NCI-H2081 (cell line): ENCODE results near the gene HCN1.
"Not testable (repeated sequence)": the region's sequence is repeated elsewhere in the genome, so short reads cannot be mapped to it uniquely, and the experiment has no call there.

Experiments used
- DNase-seq, 2 experiments: peaks; one replicate each; lab custom pipeline; 2025; lab: John Stamatoyannopoulos, UW

HCN1 gene

DNA sequence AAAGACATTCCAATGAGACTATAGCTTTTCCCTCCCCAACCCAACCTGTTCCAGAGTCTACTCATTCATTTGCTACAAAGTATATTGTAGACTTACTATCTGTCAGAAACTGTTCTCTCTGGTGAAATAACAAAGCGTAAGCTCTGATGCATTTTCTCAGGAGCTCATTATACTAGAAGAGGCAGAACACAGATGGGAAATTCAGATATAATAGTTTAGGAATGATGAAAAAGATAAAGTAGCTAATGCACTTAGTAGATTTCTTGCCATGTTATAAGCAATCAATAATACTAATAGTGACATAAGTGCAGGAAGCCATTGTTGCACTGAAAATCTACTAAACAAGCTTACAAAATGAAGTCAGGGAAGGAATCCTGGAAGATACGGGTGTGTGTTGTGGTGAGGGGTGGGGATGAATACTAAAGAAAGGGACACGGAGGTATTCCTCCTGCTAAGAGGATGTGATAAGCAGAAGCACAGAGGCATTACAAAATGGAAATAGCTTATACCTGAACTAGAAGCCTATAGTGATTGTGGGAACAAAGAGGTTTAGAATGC lies 78.2 kb downstream of the HCN1 start:
- DNase-seq: no peak

DNA sequence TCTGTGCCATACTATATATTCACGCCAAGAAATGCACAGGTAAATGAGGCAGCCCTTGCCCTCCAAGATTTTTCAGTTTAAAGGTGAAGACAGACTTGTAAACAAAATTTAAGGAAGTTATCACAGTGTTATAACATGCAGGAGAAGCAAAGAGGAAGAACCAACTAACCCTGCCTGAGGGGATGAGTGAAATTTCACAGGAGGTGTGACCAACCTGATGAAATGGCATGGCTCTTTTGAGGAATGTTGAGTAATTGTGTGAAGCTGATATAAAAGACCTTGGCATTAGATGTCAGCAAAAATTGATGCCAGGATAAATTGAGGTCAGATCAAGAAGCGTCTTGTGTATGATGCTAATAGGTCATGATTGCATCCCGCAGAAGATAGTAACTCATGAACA lies 86.5 kb downstream of the HCN1 start:
- DNase-seq: no peak

DNA sequence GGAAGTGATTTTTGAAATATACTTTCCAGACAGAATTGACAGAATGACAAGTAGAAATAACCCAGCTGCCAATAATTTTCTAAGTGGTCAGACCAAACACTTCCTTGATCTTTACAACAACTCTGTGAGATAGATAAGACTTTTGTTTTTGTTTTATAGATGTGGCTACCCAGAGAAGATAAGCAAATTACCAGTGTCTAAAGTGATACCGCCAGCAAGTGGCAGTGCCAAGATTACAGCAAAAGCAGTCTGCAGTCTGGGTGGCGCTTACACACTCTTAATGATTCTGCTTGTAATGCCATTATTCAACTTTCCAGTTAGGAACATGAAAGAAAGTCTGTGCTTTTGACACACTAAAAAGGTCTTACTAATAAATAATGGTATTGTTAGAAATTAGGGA lies 92.1 kb downstream of the HCN1 start:
- no peak for DNase-seq

DNA sequence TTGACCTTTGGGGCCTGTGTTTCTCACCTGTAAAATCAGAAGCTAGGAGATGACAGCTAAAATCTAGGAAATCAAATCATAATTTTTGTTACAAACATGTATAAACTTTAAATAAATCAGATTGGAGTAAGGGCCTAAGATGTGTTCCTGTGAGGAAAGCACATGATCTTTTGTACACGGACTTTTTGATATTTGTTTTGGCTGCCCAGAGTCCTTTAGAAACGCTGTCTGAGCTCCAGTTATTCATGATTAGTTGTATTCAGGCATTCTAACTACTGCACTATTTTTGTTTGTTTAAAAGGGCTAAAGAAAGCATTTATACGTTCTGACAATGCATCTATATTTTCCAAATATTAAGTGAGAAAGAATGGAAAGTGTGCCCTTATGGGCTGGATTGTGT lies 94.8 kb downstream of the HCN1 start:
- no peak for DNase-seq

DNA sequence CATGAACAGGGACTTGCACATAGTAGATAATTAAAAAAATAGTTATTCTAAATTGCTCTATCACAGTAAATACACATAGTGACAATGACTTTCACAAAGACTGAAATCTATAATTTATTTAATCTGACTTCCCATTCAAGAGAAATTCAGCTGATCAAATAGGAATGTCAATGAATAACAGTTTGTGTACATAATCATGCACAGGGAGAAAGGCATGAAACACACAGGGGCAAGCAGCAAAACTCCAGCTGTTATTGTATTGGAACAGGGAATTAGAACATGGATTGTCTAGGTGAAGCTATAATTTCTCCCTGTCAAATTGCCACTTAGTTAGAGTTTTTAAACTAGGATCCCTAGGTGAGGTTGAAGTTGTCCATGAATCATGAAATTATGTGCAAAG lies 99.9 kb downstream of the HCN1 start:
- DNase-seq: peak in 1 of 2 experiments; percentile 19

DNA sequence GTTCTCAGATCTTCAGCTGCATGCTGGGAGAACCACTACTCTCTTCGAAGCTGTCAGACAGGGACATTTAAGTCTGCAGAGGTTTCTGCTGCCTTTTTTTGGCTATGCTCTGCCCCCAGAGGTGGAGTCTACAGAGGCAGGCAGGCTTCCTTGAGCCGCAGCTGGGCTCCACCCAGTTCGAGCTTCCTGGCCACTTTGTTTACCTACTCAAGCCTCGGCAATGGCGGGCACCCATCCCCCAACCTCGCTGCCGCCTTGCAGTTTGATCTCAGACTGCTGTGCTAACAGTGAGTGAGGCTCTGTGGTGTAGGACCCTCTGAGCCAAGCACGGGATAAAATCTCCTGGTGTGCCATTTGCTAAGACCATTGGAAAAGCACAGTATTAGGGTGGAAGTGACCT lies 110.2 kb downstream of the HCN1 start:
- DNase-seq: not testable (repeated sequence)

DNA sequence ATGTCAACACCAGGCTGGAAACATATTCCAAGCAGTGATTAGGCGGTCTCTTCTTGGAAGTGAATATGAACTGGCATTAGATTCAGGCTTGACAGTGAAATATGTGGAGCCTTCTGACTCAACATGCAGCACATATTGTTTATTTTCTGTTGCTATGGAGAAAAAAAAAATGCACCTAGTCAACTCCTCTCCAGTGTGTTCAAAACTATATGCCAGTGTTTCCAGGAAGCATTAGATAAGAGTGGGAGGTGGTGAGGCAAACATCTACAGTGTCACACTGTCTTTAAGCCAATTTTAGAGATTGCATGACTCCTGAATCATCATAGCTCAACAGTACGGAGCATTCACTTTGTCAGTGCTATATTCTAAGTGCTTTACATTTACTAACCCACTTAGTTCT lies 117.9 kb downstream of the HCN1 start:
- no peak for DNase-seq

DNA sequence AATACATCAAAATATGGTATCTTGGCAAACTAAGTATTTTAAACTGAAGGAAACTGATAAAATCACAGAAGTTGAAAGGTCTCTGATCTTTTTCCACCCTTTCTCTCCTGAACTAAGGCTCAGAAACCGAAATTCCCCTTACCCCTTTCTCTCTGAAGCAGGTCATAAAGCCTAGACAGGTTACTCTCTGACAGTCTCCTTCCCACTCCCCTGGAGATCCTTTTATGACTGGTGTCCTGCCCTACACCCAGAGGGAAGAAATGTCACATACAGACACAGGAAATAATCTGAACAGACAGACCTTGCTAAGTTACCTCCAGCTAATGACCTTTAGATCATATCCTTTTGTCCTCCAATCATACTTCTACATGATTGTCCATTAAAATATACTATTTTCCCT lies 127.4 kb downstream of the HCN1 start:
- DNase-seq: no peak

DNA sequence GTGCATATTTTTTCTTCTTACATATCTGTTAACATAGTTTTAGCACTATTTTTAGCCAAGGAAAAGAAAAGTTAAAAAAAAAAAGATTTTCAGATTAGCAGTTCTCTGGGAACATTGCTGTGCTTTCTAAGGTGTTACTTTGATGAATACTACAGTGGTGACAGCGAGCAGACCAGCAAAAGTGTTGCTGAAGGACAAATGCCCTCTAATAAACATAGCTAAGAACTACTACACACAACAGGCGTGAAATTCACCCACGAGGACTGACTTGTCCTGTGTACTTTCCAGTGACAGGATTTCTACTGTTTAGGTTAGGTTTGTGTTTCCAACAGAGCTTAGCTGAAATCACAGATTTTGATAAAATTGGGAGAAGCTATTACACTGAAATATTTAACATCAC lies 153.8 kb downstream of the HCN1 start:
- DNase-seq: no peak

DNA sequence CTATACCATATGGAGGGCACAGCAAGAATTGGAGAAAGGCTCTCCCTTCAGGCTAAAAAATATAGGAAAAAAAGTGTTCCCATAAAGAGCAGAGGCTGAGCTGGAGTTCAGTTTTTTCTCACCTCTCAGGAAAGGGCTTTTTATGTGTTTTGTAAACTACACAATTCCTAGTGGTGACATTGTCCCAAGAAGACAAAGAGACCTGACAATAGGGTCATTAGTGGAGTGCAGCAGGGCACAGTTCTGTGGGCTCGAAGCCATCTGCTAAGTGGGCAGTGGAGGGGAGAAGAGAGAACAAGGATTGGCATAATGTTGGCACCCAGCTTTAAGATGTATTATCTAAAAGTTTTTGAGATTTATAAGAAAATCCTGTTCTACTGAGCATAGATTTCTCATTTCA lies 162.5 kb downstream of the HCN1 start:
- DNase-seq: no peak

DNA sequence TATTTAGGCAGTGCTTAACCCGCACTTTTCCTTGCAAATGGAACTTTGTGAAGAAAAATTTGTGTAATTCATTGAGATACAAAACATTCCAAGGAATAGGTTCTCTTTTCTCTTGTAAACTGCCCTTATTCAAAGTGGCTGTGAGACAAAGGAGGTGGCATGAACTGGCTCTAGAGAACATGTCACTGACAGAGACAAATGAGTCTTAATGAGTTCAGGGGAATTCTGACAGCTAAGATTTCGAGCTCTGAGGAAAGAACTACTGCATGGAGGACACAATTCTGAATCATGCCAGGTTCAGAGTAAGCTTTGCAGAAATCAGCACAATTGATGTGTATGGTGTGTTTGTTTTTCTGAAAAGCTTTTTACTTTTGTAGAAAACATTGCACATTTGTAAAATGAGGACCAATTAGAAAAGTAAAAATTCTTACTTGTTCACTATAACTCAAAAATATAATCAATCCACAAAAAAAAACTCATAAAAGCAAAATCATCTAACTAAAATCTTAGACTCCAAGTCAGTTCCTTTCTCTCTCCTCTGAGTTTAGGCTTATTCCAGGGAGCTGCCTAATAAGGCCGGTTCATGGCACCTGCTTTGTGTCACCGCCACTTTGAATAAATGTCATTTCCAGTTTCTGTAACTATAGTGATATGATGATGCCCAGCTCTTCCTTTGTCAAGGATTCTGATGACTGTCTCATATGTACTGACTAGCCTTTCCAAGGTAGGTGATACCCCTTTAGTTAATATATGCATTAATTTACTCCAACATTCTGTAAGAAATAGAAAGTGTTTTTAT lies 163.2 kb downstream of the HCN1 start:
- DNase-seq: no peak

DNA sequence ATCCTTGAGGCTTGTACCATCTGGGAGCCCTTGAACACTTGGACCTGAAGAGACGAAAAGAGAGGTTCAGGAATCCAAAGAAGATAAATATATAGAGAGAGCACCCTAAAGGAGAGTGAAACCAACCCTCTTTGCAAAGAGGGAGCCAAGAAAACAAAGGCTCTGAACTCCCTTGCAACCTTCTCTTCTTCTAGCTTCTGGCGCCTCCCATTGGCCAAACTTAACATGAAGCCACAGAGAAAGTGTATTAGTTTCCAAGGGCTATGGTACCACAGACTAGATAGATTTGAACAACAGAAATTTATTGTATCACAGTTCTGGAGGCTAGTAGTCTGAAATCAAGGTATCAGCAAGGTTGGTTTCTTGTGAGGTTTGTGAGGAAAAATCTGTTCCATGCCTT lies 175.1 kb downstream of the HCN1 start:
- peak; percentile 58 to 62 for DNase-seq

DNA sequence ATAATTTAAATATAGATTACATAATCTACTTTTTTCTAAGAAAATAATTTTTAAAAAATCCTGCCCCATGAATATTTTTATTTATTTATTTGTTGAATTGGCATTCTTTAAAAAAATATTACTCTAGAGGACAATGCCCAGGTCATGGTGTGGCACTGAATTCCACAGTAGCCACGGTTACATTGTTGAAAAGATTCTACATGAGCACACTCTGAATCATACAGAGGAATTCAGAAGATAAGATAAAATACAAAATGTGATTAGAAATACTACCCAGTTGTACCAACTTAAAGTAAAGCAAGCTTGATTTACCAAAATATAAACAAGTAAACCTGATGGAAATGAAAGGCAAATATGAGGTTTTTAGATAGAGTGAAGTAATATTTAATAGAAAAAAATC lies 183.7 kb downstream of the HCN1 start:
- DNase-seq: no peak

DNA sequence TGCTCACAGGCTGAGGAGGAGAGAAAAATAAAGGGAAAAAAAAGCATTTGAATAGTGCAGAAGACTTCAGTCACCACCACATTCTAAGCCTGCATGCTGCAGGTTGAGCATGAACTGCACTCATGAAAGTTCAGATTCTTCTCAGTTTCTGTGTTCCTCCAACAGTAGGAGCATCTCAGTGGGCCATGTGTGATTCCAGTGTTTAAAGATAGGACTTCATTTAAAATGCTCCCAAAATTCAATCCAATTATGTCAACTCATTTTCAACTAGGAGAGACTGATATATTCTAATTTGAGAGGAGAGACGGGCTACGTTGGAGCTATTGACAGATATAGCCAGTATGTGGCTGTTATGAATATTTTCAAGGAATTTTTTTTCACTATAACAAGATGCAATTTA lies 186.8 kb downstream of the HCN1 start:
- DNase-seq: no peak

DNA sequence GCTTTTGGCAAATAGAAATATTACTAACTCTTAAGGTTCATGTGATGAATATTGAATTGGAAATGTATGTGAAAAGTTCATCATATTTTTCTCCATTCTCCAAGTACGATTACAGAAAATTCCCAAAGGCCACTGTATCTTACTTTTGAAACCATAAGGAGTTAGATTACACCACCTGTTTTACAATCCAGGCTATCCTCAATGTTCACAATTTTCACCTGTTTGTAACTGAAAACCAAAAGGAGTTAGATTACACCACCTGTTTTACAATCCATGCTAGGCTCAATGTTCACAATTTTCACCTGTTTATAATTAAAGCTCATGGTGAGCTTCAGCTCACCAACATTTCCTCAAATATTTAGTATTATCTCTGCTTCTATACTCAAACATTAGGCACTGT lies 188.0 kb downstream of the HCN1 start:
- peak in 1 of 2 experiments; percentile 59 for DNase-seq

DNA sequence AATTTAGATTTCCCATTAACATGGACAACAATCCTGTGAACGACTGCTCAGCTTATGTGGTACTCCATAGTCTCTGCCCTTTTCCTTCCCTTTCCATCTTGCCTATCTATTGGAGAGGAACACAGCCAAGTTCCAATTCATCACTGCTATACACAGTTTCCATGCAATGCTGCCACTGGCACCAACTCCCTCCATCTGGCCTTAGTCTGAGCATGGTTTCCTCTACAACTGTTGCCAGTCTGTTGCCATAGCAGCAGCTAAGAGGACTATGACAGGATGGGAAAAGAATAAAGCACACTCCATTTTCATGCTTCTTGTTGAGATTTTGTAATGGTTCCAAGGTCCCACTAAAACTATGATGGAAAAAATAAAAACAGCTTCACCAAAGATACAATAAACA lies 189.0 kb downstream of the HCN1 start:
- DNase-seq: peak; percentile 84 to 94

DNA sequence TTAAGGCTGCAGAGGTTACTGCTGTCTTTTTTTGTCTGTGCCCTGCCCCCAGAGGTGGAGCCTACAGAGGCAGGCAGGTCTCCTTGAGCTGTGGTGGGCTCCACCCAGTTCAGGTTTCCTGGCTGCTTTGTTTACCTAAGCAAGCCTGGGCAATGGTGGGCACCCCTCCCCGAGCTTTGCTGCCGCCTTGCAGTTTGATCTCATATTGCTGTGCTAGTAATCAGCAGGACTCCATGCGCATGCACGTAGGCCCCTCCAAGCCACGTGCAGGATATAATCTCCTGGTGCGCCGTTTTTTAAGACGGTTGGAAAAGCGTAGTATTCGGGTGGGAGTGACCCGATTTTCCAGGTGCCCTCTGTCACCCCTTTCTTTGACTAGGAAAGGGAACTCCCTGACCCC lies 197.2 kb downstream of the HCN1 start:
- DNase-seq: not testable (repeated sequence)

DNA sequence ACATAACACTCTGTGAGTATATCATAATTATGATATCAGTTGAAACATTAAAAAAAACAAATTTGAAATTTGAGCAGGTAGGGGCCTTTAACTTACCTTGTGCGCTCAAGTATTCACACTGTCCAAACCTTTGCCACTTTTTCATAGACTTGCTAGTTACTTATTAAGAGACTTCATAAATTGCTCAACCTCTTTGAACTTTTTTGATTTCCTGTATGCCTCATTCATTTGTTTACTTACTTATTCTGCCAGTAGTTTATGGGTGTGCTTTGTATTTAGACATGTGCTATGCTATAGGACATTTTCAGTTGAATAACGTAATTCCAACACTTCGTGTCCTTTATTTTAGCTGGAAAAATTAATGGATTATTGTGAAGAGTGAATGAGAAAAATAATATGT lies 204.8 kb downstream of the HCN1 start:
- DNase-seq: no peak

DNA sequence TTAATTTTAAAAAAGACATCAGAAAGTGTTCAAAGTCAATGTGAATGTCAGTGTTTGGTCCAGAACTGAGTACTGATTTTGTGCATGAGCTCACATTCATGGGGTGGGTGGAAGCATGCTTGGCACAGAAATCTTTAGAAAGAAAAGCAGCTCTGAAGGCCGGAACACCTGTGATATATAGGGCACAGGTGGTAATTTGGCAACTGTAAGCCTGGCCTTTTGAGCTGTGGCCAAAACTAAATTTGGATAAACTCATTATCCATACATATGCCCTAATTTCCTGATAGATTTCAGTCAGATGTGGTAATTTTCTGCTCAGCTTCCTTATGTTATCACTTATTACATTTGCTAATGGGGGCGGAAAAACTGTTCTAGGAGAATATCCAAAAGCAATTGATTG lies 211.4 kb downstream of the HCN1 start:
- peak; percentile 35 to 63 for DNase-seq

DNA sequence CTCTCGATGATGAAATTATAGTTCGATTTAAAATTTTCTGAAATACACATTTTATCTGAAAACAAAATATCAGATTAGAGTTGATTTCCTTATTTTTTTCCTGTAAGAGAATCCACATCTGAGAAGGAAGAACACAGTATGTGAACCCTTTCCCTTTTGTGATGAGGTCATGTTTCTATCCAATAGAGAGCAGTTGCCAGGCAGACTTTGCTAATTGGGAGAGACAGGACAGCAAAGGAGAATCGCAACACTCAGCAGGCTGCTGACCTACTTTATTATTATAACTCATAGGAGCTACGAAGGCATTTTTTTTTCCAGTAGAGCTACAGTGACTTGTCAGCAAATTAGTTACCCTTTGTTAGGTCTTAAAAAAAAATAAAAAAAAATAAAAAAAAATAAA lies 242.1 kb downstream of the HCN1 start:
- peak; percentile 61 to 63 for DNase-seq

DNA sequence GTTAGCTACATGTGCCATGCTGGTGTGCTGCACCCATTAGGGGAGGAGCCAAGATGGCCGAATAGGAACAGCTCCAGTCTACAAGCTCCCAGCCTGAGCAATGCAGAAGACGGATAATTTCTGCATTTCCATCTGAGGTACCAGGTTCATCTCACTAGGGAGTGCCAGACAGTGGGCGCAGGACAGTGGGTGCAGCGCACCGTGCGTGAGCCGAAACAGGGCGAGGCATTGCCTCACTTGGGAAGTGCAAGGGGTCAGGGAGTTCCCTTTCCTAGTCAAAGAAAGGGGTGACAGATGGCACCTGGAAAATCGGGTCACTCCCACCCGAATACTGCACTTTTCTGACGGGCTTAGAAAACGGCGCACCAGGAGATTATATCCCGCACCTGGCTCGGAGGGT lies 251.3 kb downstream of the HCN1 start:
- DNase-seq: not testable (repeated sequence)

DNA sequence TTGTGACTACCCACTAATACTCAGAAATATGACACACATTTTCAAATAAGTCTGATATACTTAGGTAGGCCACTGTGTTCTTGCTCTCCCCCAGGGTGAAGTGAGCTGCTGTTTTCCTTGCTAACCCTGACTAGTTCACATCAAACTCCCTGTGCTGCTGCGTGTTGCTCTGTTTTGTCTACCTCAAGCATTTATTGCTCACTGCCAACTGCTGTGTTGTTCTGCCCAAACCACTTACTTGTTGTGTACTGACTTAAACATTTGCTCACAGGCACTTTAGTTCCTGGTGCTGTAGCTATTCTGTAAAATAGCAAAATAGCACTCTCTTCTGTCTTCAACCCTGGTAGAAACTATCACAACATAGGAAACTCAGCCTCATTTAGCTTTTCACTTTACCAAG lies 255.7 kb downstream of the HCN1 start:
- DNase-seq: no peak

DNA sequence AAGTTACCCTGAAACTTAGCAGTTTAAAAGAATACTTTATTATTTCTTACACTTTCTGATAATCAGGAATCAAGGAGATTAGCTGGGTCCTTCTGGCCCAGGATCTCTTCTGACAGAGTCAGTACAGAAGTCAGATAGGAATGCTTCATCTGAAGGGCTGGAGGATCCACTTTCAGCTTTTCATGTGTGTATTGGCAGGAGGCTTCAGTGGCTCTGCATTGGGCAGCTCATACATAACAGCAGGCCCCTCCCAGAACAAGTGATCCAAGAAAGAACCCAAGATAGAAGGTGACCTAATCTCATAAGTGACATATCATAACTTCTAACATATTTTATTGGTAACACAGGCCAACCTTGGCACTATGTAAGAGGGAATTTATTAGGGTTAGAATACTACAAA lies 258.4 kb downstream of the HCN1 start:
- no peak for DNase-seq
